Right cardiac atrium (tissue), 5 donors: ENCODE measurements around the gene PHACTR2. TPM values are rescaled to one million over a fixed set of nuclear protein-coding genes. Genes with fewer than 3 reads are reported as not detected.
"Not testable (repeated sequence)": the region's sequence is repeated elsewhere in the genome, so short reads cannot be mapped to it uniquely, and the experiment has no call there.

Experiments
- ATAC-seq, 2 donors: fragments of 200-7000 bp; cut with Tn5 transposase; one replicate each; pipeline versions ENCODE4 v1.8.0 to v1.9.1; 2020; ENCODE audit warnings: moderate library complexity in 2 of 2, mild to moderate bottlenecking in 1 of 2
- DNase-seq, 3 donors: peaks; one replicate each; pipeline ENCODE4 v3.0.0-alpha.2; 2020
- H3K27ac ChIP-seq: one replicate; pipeline ENCODE4 v1.5.1; 2013; ENCODE audit warnings: mild to moderate bottlenecking, low read length, control low read depth, moderate library complexity
- H3K27me3 ChIP-seq: one replicate; pipeline ENCODE4 v1.6.1; 2013; ENCODE audit not compliant: control insufficient read depth, insufficient read depth
- H3K4me1 ChIP-seq: one replicate; pipeline ENCODE4 v1.6.1; 2013; ENCODE audit warnings: low read length; ENCODE audit not compliant: control insufficient read depth, insufficient read depth
- H3K4me3 ChIP-seq: one replicate; pipeline ENCODE4 v1.5.1; 2013; ENCODE audit warnings: low read length, control low read depth
- H3K9me3 ChIP-seq: one replicate; pipeline ENCODE4 v1.6.1; 2013; ENCODE audit warnings: low read length; ENCODE audit not compliant: control insufficient read depth
- WGBS: extraction: QIAGEN DNeasy Blood & Tissue Kit; methylation state at CpG from one replicate; pipeline ENCODE4 v1.1.7; 2013; 5-methylcytosine and 5-hydroxymethylcytosine counted together
- intact Hi-C, 4 donors: fragments of 100-400 bp; cut with DNase I; formaldehyde crosslinking; loops; one replicate each; pipeline versions ENCODE4 v1.11.0 to v1.14.0; 2022 to 2023
- polyA plus RNA-seq: library from polyadenylated mRNA; stranded (reverse); fragments of 200-250 nt; gene quantifications from one replicate; pipeline ENCODE4 v1.2.3, GENCODE V29; 2013
- total RNA-seq, 4 donors: library from RNA; stranded (reverse); fragmentation: NEBNext Ultra II Directional; extraction: Animal tissue kit (Norgen Biotek cat#: 25700); gene quantifications; one replicate each; pipeline ENCODE4 v1.2.1, GENCODE V29; 2021
- donor health status: healthy with polysubstance abuse.
- donor health status: DM: no; HTN: yes; CAD: no.
- donor health status: DM: no; HTN: no; CAD: no.
- donor health status: DM: no; HTN: yes; CAD: no; lungs with severe emphysema.
- donor health status: DM: yes; HTN: yes; CAD: no.

Gene PHACTR2
- total and polyA plus RNA-seq, 5 donors: 10.7 to 75.7 (median 49.7) TPM

DNA sequence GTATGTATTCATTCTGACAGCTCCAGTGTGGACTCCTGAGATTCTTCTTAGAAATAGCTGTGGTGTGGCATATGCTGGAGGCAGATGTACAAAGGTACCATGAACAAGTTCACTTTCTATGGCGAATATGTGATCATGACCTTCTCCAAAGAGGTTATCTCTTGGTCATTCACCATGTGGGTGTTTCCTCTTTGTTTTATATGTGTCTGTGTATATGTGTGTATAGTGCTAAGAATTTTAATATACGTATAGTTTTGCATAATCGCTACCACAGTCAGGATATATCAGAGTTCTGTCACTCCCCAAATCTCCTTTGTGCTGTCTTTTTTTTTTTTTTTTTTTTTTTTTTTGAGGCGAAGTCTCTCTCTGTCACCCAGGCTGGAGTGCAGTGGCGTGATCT is 47.1 kb downstream of the PHACTR2 start:
- no peaks in the 10 kb centered on the region for H3K4me1 ChIP-seq
- H3K27me3 ChIP-seq: no peaks in the 10 kb centered on the region
- no peak overlapping the region for H3K4me3 ChIP-seq
- H3K27ac ChIP-seq: no peak overlapping the region
- intact Hi-C loops: no loop called here
- H3K9me3 ChIP-seq: no peaks in the 10 kb centered on the region
- DNase-seq (no peak), ATAC-seq (no peak)
- WGBS: 93% methylated on average over 4 of the region's 5 CpGs

GRCh38 chr6:143726015-143726647 is 48.4 kb downstream of the PHACTR2 start:
- H3K4me1 ChIP-seq: no peaks in the 10 kb centered on the region
- DNase-seq: no peak
- H3K4me3 ChIP-seq: no peak overlapping the region
- no peaks in the 10 kb centered on the region for H3K27me3 ChIP-seq
- intact Hi-C loops: no loop called here
- no peak for ATAC-seq
- H3K27ac ChIP-seq: no peak overlapping the region
- no peaks in the 10 kb centered on the region for H3K9me3 ChIP-seq
- WGBS: 78% methylated on average over 2 of the region's 2 CpGs

DNA sequence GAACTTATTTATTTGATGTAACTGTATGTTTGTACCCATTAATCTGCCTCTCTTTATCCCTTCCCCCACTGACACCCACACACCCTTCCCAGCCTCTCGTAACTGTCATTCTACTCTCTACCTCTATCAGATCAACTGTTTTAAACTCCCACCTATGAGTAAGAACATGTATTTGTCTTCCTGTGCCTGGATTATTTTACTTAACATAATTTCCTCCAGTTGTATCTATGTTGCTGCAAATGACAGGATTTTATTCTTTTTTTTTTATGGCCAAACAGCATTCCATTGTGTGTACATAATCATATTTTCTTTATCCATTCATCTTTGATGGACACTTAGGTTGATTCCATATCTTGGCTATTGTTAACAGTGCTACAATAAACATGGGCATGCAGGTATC is 49.3 kb downstream of the PHACTR2 start:
- DNase-seq (no peak), ATAC-seq (no peak)
- Histone ChIP-seq H3K27me3 (no peaks in the 10 kb centered on the region), H3K4me1 (no peaks in the 10 kb centered on the region), H3K4me3 (no peak overlapping the region), H3K9me3 (no peaks in the 10 kb centered on the region), H3K27ac (no peak overlapping the region)
- intact Hi-C loops: no loop called here
- WGBS: 81% methylated on average over 1 of the region's 1 CpG

GRCh38 chr6:143731789-143732188 is 54.0 kb downstream of the PHACTR2 start:
- intact Hi-C loops: no loop called here
- peaks cover 6% of the 10 kb centered on the region for H3K4me1 ChIP-seq
- ATAC-seq (no peak), DNase-seq (no peak)
- no peaks in the 10 kb centered on the region for H3K9me3 ChIP-seq
- WGBS: 99% methylated on average over 1 of the region's 1 CpG
- no peaks in the 10 kb centered on the region for H3K27me3 ChIP-seq
- no peak overlapping the region for H3K4me3 ChIP-seq
- no peak overlapping the region for H3K27ac ChIP-seq

- ATAC-seq: no peak
- 97% methylated on average over 1 of the region's 1 CpG for WGBS
Observed at GRCh38 chr6:143732536-143732935, 54.8 kb downstream of the PHACTR2 start.

DNA sequence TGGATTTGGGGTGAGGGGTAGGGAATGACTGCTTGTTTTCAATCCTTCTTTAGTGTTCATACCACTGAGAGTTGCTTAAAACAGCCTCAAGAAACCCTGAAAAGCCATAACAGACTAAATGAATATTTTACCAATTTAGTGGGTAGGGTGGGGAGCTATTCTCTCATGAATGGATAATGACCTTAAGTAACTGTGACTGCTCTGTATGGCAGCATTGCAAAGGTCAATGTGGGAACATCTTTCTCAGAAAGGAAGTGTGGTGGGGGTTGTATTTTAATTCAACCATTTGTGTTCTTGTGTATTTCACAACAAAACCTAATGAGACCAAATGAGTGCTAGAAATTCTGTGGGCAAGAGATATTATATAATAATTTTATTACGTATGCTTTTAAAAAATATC is 55.7 kb downstream of the PHACTR2 start:
- ATAC-seq (no peak), DNase-seq (no peak)
- intact Hi-C loops: no loop called here
- no peak overlapping the region for H3K4me3 ChIP-seq
- H3K4me1 ChIP-seq: peaks cover 6% of the 10 kb centered on the region
- H3K9me3 ChIP-seq: no peaks in the 10 kb centered on the region
- 89% methylated on average over 1 of the region's 1 CpG for WGBS
- no peaks in the 10 kb centered on the region for H3K27me3 ChIP-seq
- no peak overlapping the region for H3K27ac ChIP-seq

More at GRCh38 chr6:143732536-143732935, 54.8 kb downstream of the PHACTR2 start:
- no peaks in the 10 kb centered on the region for H3K9me3 ChIP-seq
- H3K27me3 ChIP-seq: no peaks in the 10 kb centered on the region
- H3K4me3 ChIP-seq: no peak overlapping the region
- DNase-seq: no peak
- H3K27ac ChIP-seq: no peak overlapping the region
- H3K4me1 ChIP-seq: peaks cover 6% of the 10 kb centered on the region
- intact Hi-C loops: no loop called here

DNA sequence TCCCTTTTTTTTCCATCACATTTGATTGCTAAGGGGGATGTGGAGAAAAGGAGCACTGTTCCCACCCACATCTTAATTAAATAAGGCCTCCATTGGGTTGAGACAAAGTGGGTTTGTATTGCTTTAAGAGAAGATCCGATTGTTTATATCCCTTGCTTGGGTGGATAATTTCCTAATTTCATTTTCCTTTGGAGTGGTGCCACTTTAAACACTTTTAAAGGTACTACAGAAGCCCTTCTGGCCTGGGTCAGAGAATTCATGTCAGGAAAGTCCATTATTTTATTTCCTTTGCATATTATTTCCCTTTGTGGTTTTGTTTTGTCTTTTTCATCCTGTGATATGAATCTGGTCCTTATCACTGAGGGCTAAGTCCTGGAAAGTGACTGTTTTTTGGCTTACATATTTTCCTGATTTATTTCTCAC is 56.9 kb downstream of the PHACTR2 start:
- Histone ChIP-seq H3K27me3 (no peaks in the 10 kb centered on the region), H3K4me1 (peaks cover 6% of the 10 kb centered on the region), H3K9me3 (no peaks in the 10 kb centered on the region), H3K4me3 (peak overlapping the region; percentile 10), H3K27ac (no peak overlapping the region)
- intact Hi-C loops: no loop called here
- DNase-seq: no peak
- ATAC-seq: peak; percentile 14 to 68
- WGBS: 30% methylated on average over 1 of the region's 1 CpG

- intact Hi-C loops, DNase-seq, H3K27me3 ChIP-seq, H3K27ac ChIP-seq, H3K4me3 ChIP-seq, H3K4me1 ChIP-seq, H3K9me3 ChIP-seq, ATAC-seq: not testable (repeated sequence)
- WGBS: 93% methylated on average over 12 of the region's 12 CpGs
Observed at GRCh38 chr6:143738072-143738690, 60.4 kb downstream of the PHACTR2 start.

- no peaks in the 10 kb centered on the region for H3K27me3 ChIP-seq
- intact Hi-C loops: no loop called here
- no peak for ATAC-seq
- H3K4me3 ChIP-seq: no peak overlapping the region
- no peak overlapping the region for H3K27ac ChIP-seq
- WGBS: 81% methylated on average over 13 of the region's 13 CpGs
- no peaks in the 10 kb centered on the region for H3K9me3 ChIP-seq
- H3K4me1 ChIP-seq: peaks cover 14% of the 10 kb centered on the region
- DNase-seq: no peak
Observed at GRCh38 chr6:143739341-143739851, 61.6 kb downstream of the PHACTR2 start.

GRCh38 chr6:143740213-143740612 is 62.4 kb downstream of the PHACTR2 start:
- intact Hi-C loops: loop anchor here in 2 of 4 donors (10.0 kb wide), 2 partner anchors 45 to 65 kb away; partner anchors contain the start of gene PHACTR2 (in 1 of the 2)
- WGBS: 95% methylated on average over 2 of the region's 2 CpGs
- H3K9me3 ChIP-seq: no peaks in the 10 kb centered on the region
- ATAC-seq (no peak), DNase-seq (no peak)
- no peak overlapping the region for H3K4me3 ChIP-seq
- H3K4me1 ChIP-seq: peaks cover 20% of the 10 kb centered on the region
- peak overlapping the region; percentile 45 for H3K27ac ChIP-seq
- H3K27me3 ChIP-seq: no peaks in the 10 kb centered on the region

DNA sequence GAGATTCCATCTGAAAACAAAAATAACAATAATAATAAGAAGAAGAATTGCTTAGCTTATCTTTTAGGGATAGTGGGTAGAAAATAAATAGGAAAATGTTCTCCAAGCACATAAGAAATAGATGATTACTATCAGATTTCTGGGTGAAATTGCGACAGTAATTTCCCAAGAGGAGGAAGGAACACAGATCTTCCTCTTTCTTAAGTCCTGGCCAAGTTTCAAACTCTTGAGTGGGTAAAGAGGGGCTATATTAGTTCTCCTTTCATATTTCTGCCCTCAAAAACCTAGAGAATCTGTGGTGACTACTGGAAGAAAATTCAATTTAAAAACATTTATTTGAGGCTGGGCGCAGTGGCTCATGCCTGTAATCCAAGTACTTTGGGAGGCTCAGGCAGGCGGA is 63.7 kb downstream of the PHACTR2 start:
- no peak overlapping the region for H3K4me3 ChIP-seq
- intact Hi-C loops: loop anchor here in 2 of 4 donors (10.0 kb wide), 2 partner anchors 47 to 67 kb away; partner anchors contain the start of gene PHACTR2 (in 1 of the 2)
- H3K27ac ChIP-seq: no peak overlapping the region
- H3K9me3 ChIP-seq: no peaks in the 10 kb centered on the region
- H3K27me3 ChIP-seq: no peaks in the 10 kb centered on the region
- 80% methylated on average over 3 of the region's 3 CpGs for WGBS
- peaks cover 24% of the 10 kb centered on the region for H3K4me1 ChIP-seq
- DNase-seq (no peak), ATAC-seq (no peak)
